Sigmoid colon (tissue), 7 donors: Measurements from ENCODE around the gene N4BP2. TPM values are rescaled to one million over a fixed set of nuclear protein-coding genes. Genes with fewer than 3 reads are reported as not detected.

ENCODE experiments used
- DNase-seq: peaks from one replicate; pipeline ENCODE4 v3.0.0-alpha.2; 2019
- H3K27ac ChIP-seq, 4 donors: fragments of 200-600 bp; sonication (generic); one replicate each; pipeline ENCODE4 v1.5.1; 2016 to 2019; ENCODE audit warnings: mild to moderate bottlenecking in 1 of 4
- H3K27me3 ChIP-seq, 3 donors: fragments of 200-600 bp; sonication (generic); one replicate each; pipeline ENCODE4 v1.5.1; 2019; ENCODE audit warnings: mild to moderate bottlenecking in 1 of 3
- H3K36me3 ChIP-seq, 4 donors: fragments of 200-600 bp; sonication (generic); one replicate each; pipeline ENCODE4 v1.5.1; 2016 to 2019
- H3K4me1 ChIP-seq, 4 donors: fragments of 200-600 bp; sonication (generic); one replicate each; pipeline ENCODE4 v1.5.1; 2017 to 2019
- H3K4me3 ChIP-seq, 4 donors: fragments of 200-600 bp; sonication (generic); one replicate each; pipeline ENCODE4 v1.5.1; 2017 to 2019; ENCODE audit warnings: mild to moderate bottlenecking in 2 of 4, moderate library complexity in 1 of 4
- H3K9me3 ChIP-seq, 4 donors: fragments of 200-600 bp in 3 of 4; sonication (generic) in 3 of 4; one replicate each; pipeline versions ENCODE4 v1.5.1 to v1.6.1; 2013 to 2019
- EP300 ChIP-seq, 4 donors: sonication (generic); formaldehyde crosslinking; IDR thresholded peaks; one replicate each; pipeline ENCODE4 v1.6.1; 2017; ENCODE audit warnings: antibody characterized with exemption in 4 of 4
- POLR2A ChIP-seq, 2 donors: fragments of 450-650 bp; IDR thresholded peaks; one replicate each; pipeline ENCODE4 v1.6.1; 2016; ENCODE audit warnings: antibody characterized with exemption in 2 of 2, mild to moderate bottlenecking in 2 of 2, moderate library complexity in 2 of 2
- POLR2AphosphoS5 ChIP-seq, 4 donors: sonication (generic); formaldehyde crosslinking; IDR thresholded peaks; one replicate each; pipeline ENCODE4 v1.6.1; 2017; ENCODE audit warnings: antibody characterized with exemption in 4 of 4
- WGBS, 2 donors: extraction: QIAGEN DNeasy Blood & Tissue Kit; methylation state at CpG; one replicate each; pipeline ENCODE4 v1.1.7; 2013; 5-methylcytosine and 5-hydroxymethylcytosine counted together
- intact Hi-C: fragments of 100-400 bp; cut with DNase I; formaldehyde crosslinking; loops from one replicate; pipeline ENCODE4 v1.15.1; 2023
- polyA plus RNA-seq, 3 donors: library from polyadenylated mRNA; stranded (reverse); fragments of 200-250 nt; gene quantifications; one replicate each; pipeline ENCODE4 v1.2.3, GENCODE V29; 2013
- total RNA-seq, 4 donors: library from RNA; depleted of rRNA; stranded (reverse); fragments of >200 nt; gene quantifications; one replicate each; pipeline ENCODE4 v1.1.0, GENCODE V29; 2016
- TF ChIP-seq, protein P1 (sequence below), 4 experiments: fragments of 450-650 bp in 3 of 4; fragments of 200-600 bp in 1 of 4; IDR thresholded peaks; one replicate each; pipeline ENCODE4 v1.5.1; 2016 to 2019; ENCODE audit warnings: antibody characterized with exemption in 4 of 4, mild to moderate bottlenecking in 3 of 4, moderate library complexity in 2 of 4
- donor health status: healthy with polysubstance abuse.
- donor health status: Bipolar disorder and iron deficiency.
- donor health status: healthy.

The N4BP2 gene
- total and polyA plus RNA-seq, 7 donors = 1.4 to 11.9 (median 7.9) TPM

- Histone ChIP-seq H3K27me3 (no peaks in the 10 kb centered on the region), H3K4me1 (no peaks in the 10 kb centered on the region), H3K27ac (no peak overlapping the region), H3K9me3 (no peaks in the 10 kb centered on the region), H3K36me3 (no peaks in the 10 kb centered on the region), H3K4me3 (no peak overlapping the region)
- WGBS, 2 donors = 20 to 23% methylated on average over 11 of the region's 11 CpGs
- intact Hi-C loops = no loop called here
- DNase-seq = no peak
- TF ChIP-seq EP300 (IDR thresholded peaks at IDR 0.05) (no peak), POLR2A (IDR thresholded peaks at IDR 0.05) (no peak), POLR2AphosphoS5 (IDR thresholded peaks at IDR 0.05) (no peak)
- TF ChIP-seq, protein P1, sequence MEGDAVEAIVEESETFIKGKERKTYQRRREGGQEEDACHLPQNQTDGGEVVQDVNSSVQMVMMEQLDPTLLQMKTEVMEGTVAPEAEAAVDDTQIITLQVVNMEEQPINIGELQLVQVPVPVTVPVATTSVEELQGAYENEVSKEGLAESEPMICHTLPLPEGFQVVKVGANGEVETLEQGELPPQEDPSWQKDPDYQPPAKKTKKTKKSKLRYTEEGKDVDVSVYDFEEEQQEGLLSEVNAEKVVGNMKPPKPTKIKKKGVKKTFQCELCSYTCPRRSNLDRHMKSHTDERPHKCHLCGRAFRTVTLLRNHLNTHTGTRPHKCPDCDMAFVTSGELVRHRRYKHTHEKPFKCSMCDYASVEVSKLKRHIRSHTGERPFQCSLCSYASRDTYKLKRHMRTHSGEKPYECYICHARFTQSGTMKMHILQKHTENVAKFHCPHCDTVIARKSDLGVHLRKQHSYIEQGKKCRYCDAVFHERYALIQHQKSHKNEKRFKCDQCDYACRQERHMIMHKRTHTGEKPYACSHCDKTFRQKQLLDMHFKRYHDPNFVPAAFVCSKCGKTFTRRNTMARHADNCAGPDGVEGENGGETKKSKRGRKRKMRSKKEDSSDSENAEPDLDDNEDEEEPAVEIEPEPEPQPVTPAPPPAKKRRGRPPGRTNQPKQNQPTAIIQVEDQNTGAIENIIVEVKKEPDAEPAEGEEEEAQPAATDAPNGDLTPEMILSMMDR (IDR thresholded peaks at IDR 0.05) = no peak
These were observed 136.4 kb downstream of the N4BP2 start for GRCh38 chr4:40193016-40193571.

- Histone ChIP-seq H3K27me3 (no peaks in the 10 kb centered on the region), H3K4me3 (no peak overlapping the region), H3K4me1 (no peaks in the 10 kb centered on the region), H3K36me3 (no peaks in the 10 kb centered on the region), H3K9me3 (no peaks in the 10 kb centered on the region), H3K27ac (no peak overlapping the region)
- 30 to 65% methylated on average over 7 of the region's 7 CpGs for WGBS, 2 donors
- TF ChIP-seq EP300 (IDR thresholded peaks at IDR 0.05) = no peak
- TF ChIP-seq, protein P1 (IDR thresholded peaks at IDR 0.05) = no peak
- no peak for TF ChIP-seq POLR2AphosphoS5 (IDR thresholded peaks at IDR 0.05)
- no peak for TF ChIP-seq POLR2A (IDR thresholded peaks at IDR 0.05)
- no peak for DNase-seq
- intact Hi-C loops = no loop called here
These were observed 136.9 kb downstream of the N4BP2 start for GRCh38 chr4:40193578-40193977.

DNA sequence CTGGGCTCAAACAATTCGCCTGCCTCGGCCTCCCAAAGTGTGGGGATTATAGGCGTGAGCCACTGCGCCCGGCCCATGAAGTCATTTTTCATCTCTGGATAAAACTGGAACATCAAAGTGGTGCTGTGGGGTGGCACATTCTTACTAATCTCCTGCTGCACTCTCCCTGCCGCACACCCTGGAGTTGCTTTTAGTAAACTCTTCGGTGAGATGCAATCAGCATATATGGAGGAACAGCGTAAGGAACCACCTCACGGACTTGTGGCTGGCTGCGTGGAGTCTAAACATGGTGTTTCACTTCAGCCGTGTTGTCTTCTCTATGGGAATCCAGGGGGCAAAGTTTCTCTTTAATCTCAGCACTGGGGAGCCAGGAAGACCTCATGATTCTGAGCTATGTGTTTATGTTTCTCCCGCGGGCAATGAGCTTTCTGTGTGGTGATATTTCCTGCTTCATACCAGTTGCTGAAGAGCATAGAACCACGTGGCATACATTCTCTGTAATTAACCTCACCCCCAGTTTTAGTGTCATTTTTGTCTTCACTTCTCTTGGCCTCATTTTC lies 138.0 kb downstream of the N4BP2 start:
- H3K27me3 ChIP-seq = no peaks in the 10 kb centered on the region
- 16 to 37% methylated on average over 14 of the region's 14 CpGs for WGBS, 2 donors
- no peak for DNase-seq
- H3K36me3 ChIP-seq = no peaks in the 10 kb centered on the region
- H3K27ac ChIP-seq = no peak overlapping the region
- no peaks in the 10 kb centered on the region for H3K9me3 ChIP-seq
- H3K4me3 ChIP-seq = no peak overlapping the region
- intact Hi-C loops = no loop called here
- TF ChIP-seq, protein P1 (IDR thresholded peaks at IDR 0.05) = no peak
- TF ChIP-seq POLR2AphosphoS5 (IDR thresholded peaks at IDR 0.05) = no peak
- TF ChIP-seq POLR2A (IDR thresholded peaks at IDR 0.05) = no peak
- no peak for TF ChIP-seq EP300 (IDR thresholded peaks at IDR 0.05)
- no peaks in the 10 kb centered on the region for H3K4me1 ChIP-seq

DNA sequence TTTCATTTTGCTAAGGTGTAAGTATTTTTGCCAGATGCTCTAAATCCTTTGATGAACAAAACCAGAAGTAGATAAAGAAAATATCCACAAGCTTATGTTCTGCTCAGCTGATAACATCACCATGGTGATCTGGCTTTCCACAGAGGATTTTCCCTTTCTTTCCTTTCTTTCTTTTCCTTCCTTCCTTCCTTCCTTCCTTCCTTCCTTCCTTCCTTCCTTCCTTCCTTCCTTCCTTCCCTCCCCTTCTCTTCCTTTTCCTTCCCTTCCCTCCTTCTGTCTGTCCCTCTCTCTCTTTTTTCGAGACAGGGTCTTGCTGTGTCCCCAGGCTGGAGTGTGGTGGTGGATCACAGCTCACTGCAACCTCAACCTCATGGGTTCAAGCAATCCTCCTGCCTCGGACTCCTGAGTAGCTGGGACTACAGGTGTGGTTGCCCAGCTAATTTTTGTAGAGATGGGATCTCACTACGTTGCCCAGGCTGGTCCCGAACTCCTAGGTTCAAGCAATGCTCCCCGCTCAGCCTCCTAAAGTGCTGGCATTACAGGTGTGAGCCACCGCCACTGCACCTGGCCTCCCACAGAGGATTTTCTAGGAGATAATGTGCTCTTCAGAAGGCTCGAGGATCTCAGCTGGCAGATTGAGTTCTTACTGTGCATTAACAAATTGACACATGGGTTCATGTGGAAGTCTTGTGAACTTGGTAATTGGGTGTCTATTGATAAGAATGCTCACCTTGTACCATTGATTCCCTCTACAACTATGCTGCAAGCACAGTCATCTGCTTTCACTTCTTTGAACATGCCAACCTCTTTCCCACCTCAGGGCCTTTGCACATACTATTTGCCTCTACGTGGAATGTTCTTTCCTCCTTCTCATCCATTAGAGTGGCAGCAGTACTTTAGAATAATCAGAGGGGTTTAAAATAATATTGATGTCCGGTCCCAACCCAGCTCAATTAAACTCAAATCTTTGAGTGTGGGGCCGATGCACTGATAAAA lies 138.8 kb downstream of the N4BP2 start:
- H3K4me3 ChIP-seq = no peak overlapping the region
- intact Hi-C loops = no loop called here
- H3K27ac ChIP-seq = no peak overlapping the region
- DNase-seq = no peak
- H3K4me1 ChIP-seq = no peaks in the 10 kb centered on the region
- 85 to 87% methylated on average over 10 of the region's 10 CpGs for WGBS, 2 donors
- no peaks in the 10 kb centered on the region for H3K36me3 ChIP-seq
- no peaks in the 10 kb centered on the region for H3K9me3 ChIP-seq
- TF ChIP-seq EP300 (IDR thresholded peaks at IDR 0.05) (no peak), POLR2A (IDR thresholded peaks at IDR 0.05) (no peak), POLR2AphosphoS5 (IDR thresholded peaks at IDR 0.05) (no peak)
- TF ChIP-seq, protein P1 (IDR thresholded peaks at IDR 0.05) = no peak
- H3K27me3 ChIP-seq = no peaks in the 10 kb centered on the region
